GM19438 (cell line): ENCODE measurements around the gene KRT36.

Experiments
- ATAC-seq: cut with Tn5 transposase; IDR thresholded peaks from one replicate; pipeline ENCODE4 v1.9.1; 2021; ENCODE audit warnings: low read depth; ENCODE audit not compliant: unreplicated experiment

The KRT36 gene

GRCh38 chr17:41480136-41480535 lies 9.6 kb downstream of the KRT36 start:
- ATAC-seq = no peak

- ATAC-seq = no peak
Measured at GRCh38 chr17:41478237-41478636, 11.5 kb downstream of the KRT36 start.

- ATAC-seq = no peak
Measured at GRCh38 chr17:41476866-41477815, 12.6 kb downstream of the KRT36 start.

GRCh38 chr17:41475421-41475820 lies 14.3 kb downstream of the KRT36 start:
- ATAC-seq = no peak

- ATAC-seq = no peak
Measured at GRCh38 chr17:41474863-41475262, 14.8 kb downstream of the KRT36 start.

- ATAC-seq = no peak
Measured at GRCh38 chr17:41468346-41468745, 21.4 kb downstream of the KRT36 start.

- no peak for ATAC-seq
Measured at GRCh38 chr17:41467561-41467960, 22.1 kb downstream of the KRT36 start.

- ATAC-seq = no peak
Measured at GRCh38 chr17:41466988-41467387, 22.7 kb downstream of the KRT36 start, which contains the start of gene KRT32. Gene KRT32 (minus strand): TSS chr17:41467386. CDS start chr17:41467325, 61 bp downstream.

GRCh38 chr17:41464682-41465081 lies 25.0 kb downstream of the KRT36 start:
- ATAC-seq = no peak

- no peak for ATAC-seq
Measured at GRCh38 chr17:41464173-41464572, 25.5 kb downstream of the KRT36 start.

- no peak for ATAC-seq
Measured at GRCh38 chr17:41463746-41464145, 26.0 kb downstream of the KRT36 start.

GRCh38 chr17:41462705-41463104 lies 27.0 kb downstream of the KRT36 start:
- ATAC-seq = no peak

GRCh38 chr17:41457676-41458075 lies 32.0 kb downstream of the KRT36 start:
- no peak for ATAC-seq

- ATAC-seq = no peak
Measured at GRCh38 chr17:41456204-41456603, 33.5 kb downstream of the KRT36 start.

- ATAC-seq = no peak
Measured at GRCh38 chr17:41455236-41455635, 34.5 kb downstream of the KRT36 start.

GRCh38 chr17:41453066-41453465 lies 36.6 kb downstream of the KRT36 start:
- ATAC-seq = no peak

GRCh38 chr17:41452281-41452680 lies 37.4 kb downstream of the KRT36 start:
- ATAC-seq = no peak

- no peak for ATAC-seq
Measured at GRCh38 chr17:41451154-41451728, 38.5 kb downstream of the KRT36 start.

- no peak for ATAC-seq
Measured at GRCh38 chr17:41449008-41449407, 40.7 kb downstream of the KRT36 start.

- ATAC-seq = no peak
Measured at GRCh38 chr17:41448506-41448905, 41.2 kb downstream of the KRT36 start.

- no peak for ATAC-seq
Measured at GRCh38 chr17:41446806-41447205, 42.9 kb downstream of the KRT36 start.

- no peak for ATAC-seq
Measured at GRCh38 chr17:41444640-41445039, 45.1 kb downstream of the KRT36 start.
